ENCODE measurements around the gene PTPRG. TPM values are rescaled to one million over a fixed set of nuclear protein-coding genes. Genes with fewer than 3 reads are reported as not detected.

The PTPRG gene
- total RNA-seq, 4 donors from 2014 or later, result 51.9 to 56.8 (median 54.4) TPM

GRCh38 chr3:61780455-61781228 is 219.3 kb downstream of the PTPRG start:
- WGBS, result 83% methylated on average over 3 of the region's 3 CpGs
- TF ChIP-seq POLR2AphosphoS5 (IDR thresholded peaks at IDR 0.05) (no peak), CTCF (IDR thresholded peaks at IDR 0.05) (no peak), EP300 (IDR thresholded peaks at IDR 0.05) (no peak), POLR2A (IDR thresholded peaks at IDR 0.05; ENCODE audit: low read depth) (no peak)
- Histone ChIP-seq H3K9me3 (no peaks in the 10 kb centered on the region), H3K27ac (replicated peaks in 1 of 4) (no peak overlapping the region), H3K4me1 (peaks cover 0 to 16% (median 0%) of the 10 kb centered on the region in 4 donors), H3K27me3 (no peaks in the 10 kb centered on the region), H3K36me3 (no peaks in the 10 kb centered on the region), H3K4me3 (no peak overlapping the region)
- DNase-seq (ENCODE audit: extremely low spot score), result peak; percentile 19
- intact Hi-C loops (cut with DNase I), result no loop called here

- H3K27ac ChIP-seq (replicated peaks in 1 of 4), result no peak overlapping the region
- no peak for DNase-seq (ENCODE audit: extremely low spot score)
- intact Hi-C loops (cut with DNase I), result no loop called here
- H3K4me1 ChIP-seq, result peaks cover 0 to 16% (median 0%) of the 10 kb centered on the region in 4 donors
- no peaks in the 10 kb centered on the region for H3K9me3 ChIP-seq
- WGBS, result 89% methylated on average over 6 of the region's 6 CpGs
- H3K27me3 ChIP-seq, result no peaks in the 10 kb centered on the region
- TF ChIP-seq POLR2AphosphoS5 (IDR thresholded peaks at IDR 0.05) (no peak), POLR2A (IDR thresholded peaks at IDR 0.05; ENCODE audit: low read depth) (no peak), CTCF (IDR thresholded peaks at IDR 0.05) (no peak), EP300 (IDR thresholded peaks at IDR 0.05) (no peak)
- H3K36me3 ChIP-seq, result no peaks in the 10 kb centered on the region
- no peak overlapping the region for H3K4me3 ChIP-seq
These were observed 222.8 kb downstream of the PTPRG start for GRCh38 chr3:61783993-61784718.

GRCh38 chr3:61788623-61789507 is 227.5 kb downstream of the PTPRG start:
- no peak overlapping the region for H3K27ac ChIP-seq (replicated peaks in 1 of 4)
- TF ChIP-seq POLR2AphosphoS5 (IDR thresholded peaks at IDR 0.05), result no peak
- no peak for TF ChIP-seq POLR2A (IDR thresholded peaks at IDR 0.05; ENCODE audit: low read depth)
- TF ChIP-seq CTCF (IDR thresholded peaks at IDR 0.05), result no peak
- no peak for TF ChIP-seq EP300 (IDR thresholded peaks at IDR 0.05)

GRCh38 chr3:61789861-61790260 is 228.5 kb downstream of the PTPRG start:
- WGBS, result 76% methylated on average over 3 of the region's 3 CpGs

More at GRCh38 chr3:61788623-61789507, 227.5 kb downstream of the PTPRG start:
- intact Hi-C loops (cut with DNase I), result no loop called here
- Histone ChIP-seq H3K36me3 (no peaks in the 10 kb centered on the region), H3K9me3 (no peaks in the 10 kb centered on the region), H3K4me3 (no peak overlapping the region), H3K4me1 (peaks cover 0 to 8% (median 2%) of the 10 kb centered on the region in 4 donors), H3K27me3 (no peaks in the 10 kb centered on the region)
- 93% methylated on average over 4 of the region's 4 CpGs for WGBS
- DNase-seq (ENCODE audit: extremely low spot score), result peak; percentile 45

More at GRCh38 chr3:61789861-61790260, 228.5 kb downstream of the PTPRG start:
- no peak for TF ChIP-seq POLR2A (IDR thresholded peaks at IDR 0.05; ENCODE audit: low read depth)
- no peak for TF ChIP-seq CTCF (IDR thresholded peaks at IDR 0.05)
- TF ChIP-seq EP300 (IDR thresholded peaks at IDR 0.05), result no peak
- TF ChIP-seq POLR2AphosphoS5 (IDR thresholded peaks at IDR 0.05), result no peak
- Histone ChIP-seq H3K36me3 (no peaks in the 10 kb centered on the region), H3K9me3 (no peaks in the 10 kb centered on the region), H3K27me3 (no peaks in the 10 kb centered on the region), H3K4me1 (peaks cover 0 to 9% (median 3%) of the 10 kb centered on the region in 4 donors), H3K4me3 (no peak overlapping the region), H3K27ac (replicated peaks in 1 of 4) (no peak overlapping the region)
- intact Hi-C loops (cut with DNase I), result no loop called here
- no peak for DNase-seq (ENCODE audit: extremely low spot score)

Measured in esophagus muscularis mucosa (tissue), 4 donors.